ENCODE data around the gene CCNB2.

GRCh38 chr15:59087731-59088130 lies 17.2 kb upstream of the CCNB2 start:
- TF ChIP-seq USF2 (IDR thresholded peaks at IDR 0.05; ENCODE audit: low read length) (no peak), SIN3A (conservative IDR thresholded peaks at IDR 0.05 in 1 of 2, IDR thresholded peaks at IDR 0.05 in 1 of 2; ENCODE audit: low read depth in 1 of 2, low read length in 2 of 2) (no peak), CHD2 (IDR thresholded peaks at IDR 0.05; ENCODE audit: low read length) (no peak), CTCF (IDR thresholded peaks at IDR 0.05; ENCODE audit: control extremely low read depth in 1 of 3, insufficient read depth in 1 of 3, low read depth in 1 of 3, low read length in 3 of 3) (no peak), POU5F1 (IDR thresholded peaks at IDR 0.05; ENCODE audit: low read depth, low read length) (no peak)
